Cardiac fibroblast (primary cell): ENCODE measurements around the gene WFIKKN2.

ENCODE experiments used
- DNase-seq, 2 donors: peaks; one replicate each; pipeline versions ENCODE4 v3.0.0 to v3.0.0-alpha.2; 2010; ENCODE audit warnings: low read depth in 2 of 2
- H3K4me3 ChIP-seq, 2 donors: replicated peaks in 1 of 2; 1 replicate in 1 of 2; 2 replicates in 1 of 2; pipeline ENCODE4 v1.5.1; 2011; ENCODE audit warnings: low read depth in 2 of 2, low read length in 2 of 2, mild to moderate bottlenecking in 2 of 2, moderate library complexity in 1 of 2
- CTCF ChIP-seq: IDR thresholded peaks from one replicate; pipeline ENCODE4 v1.5.1; 2011; ENCODE audit warnings: low read depth, mild to moderate bottlenecking, low read length, inconsistent platforms

WFIKKN2 gene

GRCh38 chr17:50837980-50838954 lies 2.9 kb downstream of the WFIKKN2 start:
- H3K4me3 ChIP-seq = no peak overlapping the region
- no peak for TF ChIP-seq CTCF

GRCh38 chr17:50839591-50840310 lies 4.4 kb downstream of the WFIKKN2 start:
- no peak overlapping the region for H3K4me3 ChIP-seq
- no peak for DNase-seq
- TF ChIP-seq CTCF = no peak

More at GRCh38 chr17:50837980-50838954, 2.9 kb downstream of the WFIKKN2 start:
- no peak for DNase-seq

- no peak overlapping the region for H3K4me3 ChIP-seq
- TF ChIP-seq CTCF = no peak
- DNase-seq = no peak
Measured at GRCh38 chr17:50840311-50840851, 5.0 kb downstream of the WFIKKN2 start.

- TF ChIP-seq CTCF = no peak
- DNase-seq = no peak
- no peak overlapping the region for H3K4me3 ChIP-seq
Measured at GRCh38 chr17:50841277-50841948, 6.0 kb downstream of the WFIKKN2 start.

- TF ChIP-seq CTCF = peak; percentile 88
- peak; percentile 76 for DNase-seq
- no peak overlapping the region for H3K4me3 ChIP-seq
Measured at GRCh38 chr17:50841949-50842354, 6.6 kb downstream of the WFIKKN2 start.

- no peak for DNase-seq
- no peak for TF ChIP-seq CTCF
- no peak overlapping the region for H3K4me3 ChIP-seq
Measured at GRCh38 chr17:50842506-50843149, 7.2 kb downstream of the WFIKKN2 start.
